H1 (cell line): Measurements from ENCODE around the gene HS1BP3. TPM values are rescaled to one million over a fixed set of nuclear protein-coding genes. Genes with fewer than 3 reads are reported as not detected.

Experiments
- CTCF ChIA-PET: fragments of 300-600 bp; sonication (Branson Sonifier 250); formaldehyde crosslinking; loops from one replicate; lab custom pipeline; 2021; ENCODE audit not compliant: partially characterized antibody; lab: Charles Lee
- POLR2A ChIA-PET: fragments of 300-600 bp; sonication (Branson Sonifier 250); formaldehyde crosslinking; loops from one replicate; lab custom pipeline; 2021; ENCODE audit warnings: inconsistent platforms; ENCODE audit not compliant: partially characterized antibody; lab: Charles Lee
- DNase-seq, 2 experiments: peaks; one replicate each; pipeline versions ENCODE4 v3.0.0 to v3.0.0-alpha.2; 2010 to 2022; ENCODE audit warnings: low spot score in 2 of 2, low read depth in 1 of 2, mixed read lengths in 1 of 2
- FAIRE-seq: peaks from 2 replicates; lab custom pipeline; 2011; peaks lifted over from hg19 to GRCh38; lab: Jason Lieb, UNC
- H2AFZ ChIP-seq: 2 replicates; pipeline ENCODE4 v1.8.1; 2012; ENCODE audit warnings: low read length, inconsistent platforms
- H2AK5ac ChIP-seq: 2 replicates; pipeline ENCODE4 v1.6.1; 2013; ENCODE audit warnings: low read depth, low read length
- H2BK120ac ChIP-seq: replicated peaks from 2 replicates; pipeline ENCODE3; 2013; ENCODE audit warnings: low read depth, low read length, inconsistent platforms
- H2BK12ac ChIP-seq: 2 replicates; pipeline ENCODE4 v1.6.1; 2013; ENCODE audit warnings: low read depth, low read length
- H2BK15ac ChIP-seq: 2 replicates; pipeline ENCODE4 v1.6.1; 2013; ENCODE audit warnings: low read length
- H2BK20ac ChIP-seq: 2 replicates; pipeline ENCODE4 v1.6.1; 2013; ENCODE audit warnings: low read length
- H2BK5ac ChIP-seq: 2 replicates; pipeline ENCODE4 v1.6.1; 2013; ENCODE audit warnings: low read depth, low read length
- H3K14ac ChIP-seq: 2 replicates; pipeline ENCODE4 v1.6.1; 2013; ENCODE audit warnings: inconsistent platforms; ENCODE audit not compliant: insufficient read length
- H3K18ac ChIP-seq: 2 replicates; pipeline ENCODE4 v1.6.1; 2013; ENCODE audit warnings: low read length; ENCODE audit errors: extremely low read depth
- H3K23ac ChIP-seq: 2 replicates; pipeline ENCODE4 v1.6.1; 2013; ENCODE audit warnings: inconsistent platforms; ENCODE audit not compliant: insufficient read length
- H3K23me2 ChIP-seq: 2 replicates; pipeline ENCODE4 v1.6.1; 2013; ENCODE audit warnings: low read depth, low read length
- H3K27ac ChIP-seq: 2 replicates; pipeline ENCODE4 v1.6.1; 2011; ENCODE audit warnings: low read depth, low read length, inconsistent platforms
- H3K27me3 ChIP-seq, 4 experiments: replicated peaks in 1 of 4; 1 replicate in 1 of 4; 2 replicates in 3 of 4; pipeline versions ENCODE4 v1.6.1 to v1.8.1; 2011 to 2013; ENCODE audit warnings: low read length in 3 of 4, mild to moderate bottlenecking in 3 of 4, inconsistent platforms in 2 of 4, mixed read lengths in 2 of 4, moderate library complexity in 1 of 4; ENCODE audit not compliant: control insufficient read depth in 3 of 4, insufficient read depth in 3 of 4; ENCODE audit errors: extremely low read depth in 1 of 4
- H3K36me3 ChIP-seq, 4 experiments: 2 replicates each; pipeline versions ENCODE4 v1.6.1 to v1.8.1; 2011 to 2013; ENCODE audit warnings: mild to moderate bottlenecking in 4 of 4, low read length in 3 of 4, moderate library complexity in 2 of 4, control low read depth in 1 of 4, inconsistent platforms in 1 of 4; ENCODE audit not compliant: insufficient read depth in 4 of 4, control insufficient read depth in 2 of 4
- H3K4ac ChIP-seq: replicated peaks from 2 replicates; pipeline ENCODE3; 2013; ENCODE audit warnings: low read length, low read depth, mixed read lengths, inconsistent platforms; ENCODE audit not compliant: insufficient read length
- H3K4me1 ChIP-seq, 4 experiments: replicated peaks in 1 of 4; 1 replicate in 1 of 4; 2 replicates in 3 of 4; pipeline versions ENCODE4 v1.6.1 to v1.8.1; 2011 to 2013; ENCODE audit warnings: low read length in 3 of 4, inconsistent platforms in 2 of 4, mixed read lengths in 1 of 4; ENCODE audit not compliant: insufficient read depth in 4 of 4, control insufficient read depth in 3 of 4
- H3K4me2 ChIP-seq, 2 experiments: 2 replicates each; pipeline versions ENCODE4 v1.6.1 to v1.8.1; 2011 to 2013; ENCODE audit warnings: low read depth in 2 of 2, low read length in 2 of 2, control low read depth in 1 of 2, inconsistent platforms in 1 of 2, mild to moderate bottlenecking in 1 of 2; ENCODE audit not compliant: insufficient read depth in 1 of 2
- H3K4me3 ChIP-seq, 4 experiments: fragments of 200-600, 300-600 bp in 1 of 4; sonication (generic), shearing (Covaris generic), sonication (Bioruptor Twin) in 1 of 4; 2 replicates each; pipeline versions ENCODE4 v1.5.1 to v1.8.1; 2011 to 2016; ENCODE audit warnings: low read length in 4 of 4, low read depth in 3 of 4, control low read depth in 2 of 4, inconsistent platforms in 2 of 4, mild to moderate bottlenecking in 2 of 4, mixed read lengths in 1 of 4, moderate library complexity in 1 of 4; ENCODE audit not compliant: insufficient read depth in 2 of 4; ENCODE audit errors: extremely low read depth in 1 of 4
- H3K56ac ChIP-seq: replicated peaks from 2 replicates; pipeline ENCODE3; 2013; ENCODE audit warnings: low read depth, mild to moderate bottlenecking, mixed read lengths, low read length, inconsistent platforms; ENCODE audit not compliant: insufficient read length
- H3K79me1 ChIP-seq: 2 replicates; pipeline ENCODE4 v1.6.1; 2013; ENCODE audit warnings: low read depth, low read length, control low read depth
- H3K79me2 ChIP-seq, 2 experiments: 2 replicates each; pipeline versions ENCODE4 v1.6.1 to v1.8.1; 2012 to 2013; ENCODE audit warnings: low read length in 2 of 2, mild to moderate bottlenecking in 2 of 2, inconsistent platforms in 1 of 2; ENCODE audit not compliant: insufficient read depth in 2 of 2, control insufficient read depth in 1 of 2
- H3K9ac ChIP-seq, 4 experiments: replicated peaks in 1 of 4; 1 replicate in 1 of 4; 2 replicates in 3 of 4; pipeline versions ENCODE4 v1.6.1 to v1.8.1; 2011 to 2013; ENCODE audit warnings: low read depth in 3 of 4, low read length in 3 of 4, control low read depth in 2 of 4, mild to moderate bottlenecking in 2 of 4, moderate library complexity in 2 of 4, inconsistent platforms in 1 of 4; ENCODE audit errors: extremely low read depth in 1 of 4
- H3K9me3 ChIP-seq, 2 experiments: 2 replicates each; pipeline versions ENCODE4 v1.6.1 to v1.8.1; 2012 to 2013; ENCODE audit warnings: mild to moderate bottlenecking in 2 of 2, moderate library complexity in 2 of 2, control low read depth in 1 of 2, inconsistent platforms in 1 of 2, low read depth in 1 of 2, low read length in 1 of 2, mixed read lengths in 1 of 2; ENCODE audit not compliant: insufficient read depth in 2 of 2
- H4K20me1 ChIP-seq, 2 experiments: replicated peaks in 1 of 2; 2 replicates each; pipeline versions ENCODE3 to v1.8.1; 2011 to 2013; ENCODE audit warnings: inconsistent platforms in 2 of 2, low read length in 2 of 2, mild to moderate bottlenecking in 1 of 2; ENCODE audit not compliant: insufficient read depth in 2 of 2, control insufficient read depth in 1 of 2
- H4K5ac ChIP-seq: 2 replicates; pipeline ENCODE4 v1.6.1; 2013; ENCODE audit warnings: low read length, low read depth, mixed read lengths, inconsistent platforms; ENCODE audit not compliant: insufficient read length
- H4K8ac ChIP-seq: 2 replicates; pipeline ENCODE4 v1.8.0; 2013; ENCODE audit warnings: mild to moderate bottlenecking, moderate library complexity, low read length, inconsistent platforms; ENCODE audit not compliant: insufficient read depth; ENCODE audit errors: extremely low read depth
- H4K91ac ChIP-seq: replicated peaks from 2 replicates; pipeline ENCODE3; 2013; ENCODE audit warnings: low read length, mixed read lengths, inconsistent platforms; ENCODE audit not compliant: insufficient read length
- EZH2 ChIP-seq: fragments of 200-600 bp; sonication (generic); IDR thresholded peaks from 2 replicates; pipeline ENCODE4 v1.7.1; 2012; ENCODE audit warnings: low read depth, mild to moderate bottlenecking, moderate library complexity, low read length, inconsistent platforms; ENCODE audit not compliant: severe bottlenecking
- WGBS, 2 experiments: shearing (Covaris generic) in 1 of 2; methylation state at CpG; one replicate each; pipeline versions ENCODE4 v1.1.6 to v1.1.7; 2013 to 2015; ENCODE audit warnings: low lambda C conversion rate in 2 of 2, mixed read lengths in 2 of 2, inconsistent platforms in 1 of 2, low coverage in 1 of 2, missing lambda C conversion rate in 1 of 2; ENCODE audit not compliant: insufficient replicate concordance in 2 of 2, insufficient coverage in 1 of 2, insufficient read length in 1 of 2; ENCODE audit errors: extremely low coverage in 1 of 2, missing lambda C conversion rate in 1 of 2; 5-methylcytosine and 5-hydroxymethylcytosine counted together
- polyA plus RNA-seq, 7 experiments: library from polyadenylated mRNA; depleted of rRNA in 3 of 7; stranded (reverse) in 5 of 7; unstranded in 2 of 7; fragments of >200 nt in 5 of 7; fragments of 200-250 nt in 2 of 7; gene quantifications; 1 replicate in 5 of 7; 2 replicates in 1 of 7; 4 replicates in 1 of 7; pipeline versions ENCODE4 v1.2.1 to v1.2.3, GENCODE V29; 2011 to 2013; ENCODE audit warnings: missing spikeins in 2 of 7, mixed read lengths in 2 of 7
- total RNA-seq: library from RNA; stranded (reverse); fragmentation: NEBNext Ultra II Directional; extraction: Animal tissue kit (Norgen Biotek cat#: 25700); gene quantifications from 2 replicates; pipeline ENCODE4 v1.2.1, GENCODE V29; 2021

HS1BP3 gene
- total and polyA plus RNA-seq, 2 of the 8 experiments (the other 6 are each of a cell fraction or from before 2014, with no cell fraction given), result 11.1 to 11.3 TPM

- CTCF ChIA-PET, result interaction anchor here (0.6 to 8.9 kb wide), 11 partner anchors 12 to 300 kb away, joined by 3 to 266 read pairs (median 4); partner anchors contain the start of gene HS1BP3
Measured at GRCh38 chr2:20663196-20664070, 12.5 kb upstream of the HS1BP3 start.

More at GRCh38 chr2:20663196-20664070, 12.5 kb upstream of the HS1BP3 start:
- H3K4ac ChIP-seq, result no peak overlapping the region
- H2AFZ ChIP-seq, result no peak overlapping the region
- 36% methylated on average over 6 of the region's 7 CpGs; no CpG with 5 or more reads in 1 of the 2 experiments for WGBS, 2 experiments
- H3K79me2 ChIP-seq, result no peaks in the 10 kb centered on the region
- no peak overlapping the region for H3K23ac ChIP-seq
- peaks cover 17% of the 10 kb centered on the region; the same call in 1 of the 2 replicates for H3K23me2 ChIP-seq
- H3K4me2 ChIP-seq, result no peak overlapping the region
- no peak for FAIRE-seq
- DNase-seq, result no peak
- H4K20me1 ChIP-seq, result peaks cover 2 to 11% of the 10 kb centered on the region in 2 experiments
- POLR2A ChIA-PET, result interaction anchor here (1.3 to 1.6 kb wide), 2 partner anchors 10 to 12 kb away, joined by 4 read pairs; no protein-coding TSS in a partner anchor
- H3K27ac ChIP-seq, result no peak overlapping the region
- no peak overlapping the region for H2BK12ac ChIP-seq
- no peak overlapping the region for H2BK5ac ChIP-seq
- no peak overlapping the region for H3K56ac ChIP-seq
- H4K91ac ChIP-seq, result no peak overlapping the region
- H3K79me1 ChIP-seq, result no peaks in the 10 kb centered on the region
- H3K9ac ChIP-seq, result no peak overlapping the region
- no peak overlapping the region for H4K8ac ChIP-seq
- H2BK20ac ChIP-seq, result no peak overlapping the region
- H2BK120ac ChIP-seq, result no peak overlapping the region
- no peak overlapping the region for H4K5ac ChIP-seq
- H2AK5ac ChIP-seq, result no peak overlapping the region
- no peak overlapping the region for H3K14ac ChIP-seq
- no peak for TF ChIP-seq EZH2
- H3K4me3 ChIP-seq, result no peak overlapping the region
- 0 out of 2 replicates have a peak overlapping the region, but pooled peaks have one; percentile 18 for H2BK15ac ChIP-seq
- H3K9me3 ChIP-seq, result no peaks in the 10 kb centered on the region
- no peaks in the 10 kb centered on the region; a peak in 1 of 8 replicates for H3K36me3 ChIP-seq
- peaks cover 0 to 22% (median 4%) of the 10 kb centered on the region in 4 experiments; a peak in 6 of 7 replicates for H3K4me1 ChIP-seq
- H3K18ac ChIP-seq, result no peak overlapping the region
- peaks cover 56 to 67% (median 65%) of the 10 kb centered on the region in 4 experiments for H3K27me3 ChIP-seq
